ENCODE measurements around the gene SLC7A5. TPM values are rescaled to one million over a fixed set of nuclear protein-coding genes. Genes with fewer than 3 reads are reported as not detected.

The SLC7A5 gene
- total and polyA plus RNA-seq, 2 of the 13 experiments (the other 11 are each of a cell fraction or from before 2014, with no cell fraction given): 79.6 to 155 TPM

DNA sequence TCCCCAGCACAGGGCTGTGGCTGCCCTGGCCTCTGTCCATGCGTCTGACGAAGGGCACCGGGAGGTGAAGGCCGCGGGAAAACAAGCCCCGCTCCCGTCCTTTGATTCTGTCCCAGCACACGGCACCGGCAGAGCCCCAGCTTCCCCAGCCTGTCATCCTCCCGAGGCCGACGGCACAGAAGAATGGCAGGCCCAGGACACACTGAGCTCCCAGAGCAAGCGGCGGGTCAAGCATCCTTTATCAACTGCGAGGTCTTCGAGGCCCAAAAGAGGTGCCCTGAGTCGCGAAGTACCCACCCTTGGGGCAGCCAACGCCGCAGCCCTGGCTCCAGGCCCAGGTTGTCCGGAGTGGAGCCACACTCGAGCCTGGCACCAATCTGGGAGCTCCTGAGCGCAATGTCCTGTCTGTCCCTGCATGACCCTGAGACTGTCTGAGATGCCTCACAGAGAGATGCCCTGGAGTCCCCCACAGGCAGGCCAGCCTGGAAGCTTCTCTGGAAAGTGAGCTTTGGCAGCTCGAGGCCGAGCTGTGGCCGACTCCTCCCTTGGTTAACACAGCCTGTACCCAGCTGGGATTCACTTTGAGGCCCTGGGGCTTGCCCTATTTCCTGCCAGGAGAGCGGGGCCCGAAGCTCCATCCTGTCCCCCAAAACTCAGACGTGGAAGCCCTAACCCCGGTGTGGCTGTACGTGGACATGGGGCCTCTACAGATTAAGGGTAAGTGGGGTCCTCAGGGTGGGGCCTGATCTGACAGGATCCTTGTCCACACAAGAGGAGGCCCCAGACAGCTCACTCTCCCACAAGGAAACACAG is 23.3 kb downstream of the SLC7A5 start (continued):
- TF ChIP-seq SIN3A (IDR thresholded peaks at IDR 0.05; ENCODE audit: borderline replicate concordance, low read depth, low read length) (no peak), CREB1 (IDR thresholded peaks at IDR 0.05) (no peak), CREB1 (CRISPR knock-in tag; IDR thresholded peaks at IDR 0.05) (no peak), RARG (CRISPR knock-in tag; IDR thresholded peaks at IDR 0.05; ENCODE audit: low read depth) (no peak), FOXA1 (IDR thresholded peaks at IDR 0.05) (no peak), FOXA1 (CRISPR knock-in tag; IDR thresholded peaks at IDR 0.05) (no peak), ZNF549 (CRISPR knock-in tag; IDR thresholded peaks at IDR 0.05) (no peak), RBM22 (optimal IDR thresholded peaks at IDR 0.05; ENCODE audit: low read length) (peak; percentile 79), POLR2AphosphoS2 (IDR thresholded peaks at IDR 0.05; ENCODE audit: low read depth, low read length) (peak; percentile 52; the same call in 1 of the 2 replicates), TBX3 (IDR thresholded peaks at IDR 0.05; ENCODE audit: borderline replicate concordance) (no peak), ZFAT (CRISPR knock-in tag; conservative IDR thresholded peaks at IDR 0.05) (no peak), AKAP8 (CRISPR knock-in tag; IDR thresholded peaks at IDR 0.05) (peak; percentile 28; the same call in 1 of the 2 replicates), ZNF615 (CRISPR knock-in tag; IDR thresholded peaks at IDR 0.05; ENCODE audit: borderline replicate concordance) (no peak), MBD4 (IDR thresholded peaks at IDR 0.05; ENCODE audit: borderline replicate concordance, low read length) (no peak), ZNF841 (CRISPR knock-in tag; IDR thresholded peaks at IDR 0.05; ENCODE audit: borderline replicate concordance) (no peak), CSRNP2 (CRISPR knock-in tag; conservative IDR thresholded peaks at IDR 0.05; ENCODE audit: low read depth) (no peak), ZNF564 (CRISPR knock-in tag; IDR thresholded peaks at IDR 0.05) (no peak), ZFY (CRISPR knock-in tag; IDR thresholded peaks at IDR 0.05) (peak; percentile 13; the same call in 1 of the 2 replicates), ZNF12 (CRISPR knock-in tag; IDR thresholded peaks at IDR 0.05) (no peak), BORCS8-MEF2B (CRISPR knock-in tag; IDR thresholded peaks at IDR 0.05) (0 out of 2 replicates have a peak, but pooled peaks have one; percentile 11)
- TF ChIP-seq, protein P1, sequence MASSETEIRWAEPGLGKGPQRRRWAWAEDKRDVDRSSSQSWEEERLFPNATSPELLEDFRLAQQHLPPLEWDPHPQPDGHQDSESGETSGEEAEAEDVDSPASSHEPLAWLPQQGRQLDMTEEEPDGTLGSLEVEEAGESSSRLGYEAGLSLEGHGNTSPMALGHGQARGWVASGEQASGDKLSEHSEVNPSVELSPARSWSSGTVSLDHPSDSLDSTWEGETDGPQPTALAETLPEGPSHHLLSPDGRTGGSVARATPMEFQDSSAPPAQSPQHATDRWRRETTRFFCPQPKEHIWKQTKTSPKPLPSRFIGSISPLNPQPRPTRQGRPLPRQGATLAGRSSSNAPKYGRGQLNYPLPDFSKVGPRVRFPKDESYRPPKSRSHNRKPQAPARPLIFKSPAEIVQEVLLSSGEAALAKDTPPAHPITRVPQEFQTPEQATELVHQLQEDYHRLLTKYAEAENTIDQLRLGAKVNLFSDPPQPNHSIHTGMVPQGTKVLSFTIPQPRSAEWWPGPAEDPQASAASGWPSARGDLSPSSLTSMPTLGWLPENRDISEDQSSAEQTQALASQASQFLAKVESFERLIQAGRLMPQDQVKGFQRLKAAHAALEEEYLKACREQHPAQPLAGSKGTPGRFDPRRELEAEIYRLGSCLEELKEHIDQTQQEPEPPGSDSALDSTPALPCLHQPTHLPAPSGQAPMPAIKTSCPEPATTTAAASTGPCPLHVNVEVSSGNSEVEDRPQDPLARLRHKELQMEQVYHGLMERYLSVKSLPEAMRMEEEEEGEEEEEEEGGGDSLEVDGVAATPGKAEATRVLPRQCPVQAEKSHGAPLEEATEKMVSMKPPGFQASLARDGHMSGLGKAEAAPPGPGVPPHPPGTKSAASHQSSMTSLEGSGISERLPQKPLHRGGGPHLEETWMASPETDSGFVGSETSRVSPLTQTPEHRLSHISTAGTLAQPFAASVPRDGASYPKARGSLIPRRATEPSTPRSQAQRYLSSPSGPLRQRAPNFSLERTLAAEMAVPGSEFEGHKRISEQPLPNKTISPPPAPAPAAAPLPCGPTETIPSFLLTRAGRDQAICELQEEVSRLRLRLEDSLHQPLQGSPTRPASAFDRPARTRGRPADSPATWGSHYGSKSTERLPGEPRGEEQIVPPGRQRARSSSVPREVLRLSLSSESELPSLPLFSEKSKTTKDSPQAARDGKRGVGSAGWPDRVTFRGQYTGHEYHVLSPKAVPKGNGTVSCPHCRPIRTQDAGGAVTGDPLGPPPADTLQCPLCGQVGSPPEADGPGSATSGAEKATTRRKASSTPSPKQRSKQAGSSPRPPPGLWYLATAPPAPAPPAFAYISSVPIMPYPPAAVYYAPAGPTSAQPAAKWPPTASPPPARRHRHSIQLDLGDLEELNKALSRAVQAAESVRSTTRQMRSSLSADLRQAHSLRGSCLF (CRISPR knock-in tag; IDR thresholded peaks at IDR 0.05; ENCODE audit: borderline replicate concordance): no peak
- TF ChIP-seq, protein P2, sequence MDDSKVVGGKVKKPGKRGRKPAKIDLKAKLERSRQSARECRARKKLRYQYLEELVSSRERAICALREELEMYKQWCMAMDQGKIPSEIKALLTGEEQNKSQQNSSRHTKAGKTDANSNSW (CRISPR knock-in tag; IDR thresholded peaks at IDR 0.05; ENCODE audit: borderline replicate concordance): no peak
- TF ChIP-seq, protein P3, sequence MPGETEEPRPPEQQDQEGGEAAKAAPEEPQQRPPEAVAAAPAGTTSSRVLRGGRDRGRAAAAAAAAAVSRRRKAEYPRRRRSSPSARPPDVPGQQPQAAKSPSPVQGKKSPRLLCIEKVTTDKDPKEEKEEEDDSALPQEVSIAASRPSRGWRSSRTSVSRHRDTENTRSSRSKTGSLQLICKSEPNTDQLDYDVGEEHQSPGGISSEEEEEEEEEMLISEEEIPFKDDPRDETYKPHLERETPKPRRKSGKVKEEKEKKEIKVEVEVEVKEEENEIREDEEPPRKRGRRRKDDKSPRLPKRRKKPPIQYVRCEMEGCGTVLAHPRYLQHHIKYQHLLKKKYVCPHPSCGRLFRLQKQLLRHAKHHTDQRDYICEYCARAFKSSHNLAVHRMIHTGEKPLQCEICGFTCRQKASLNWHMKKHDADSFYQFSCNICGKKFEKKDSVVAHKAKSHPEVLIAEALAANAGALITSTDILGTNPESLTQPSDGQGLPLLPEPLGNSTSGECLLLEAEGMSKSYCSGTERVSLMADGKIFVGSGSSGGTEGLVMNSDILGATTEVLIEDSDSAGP (CRISPR knock-in tag; IDR thresholded peaks at IDR 0.05; ENCODE audit: borderline replicate concordance): no peak
